Activated T-helper 2 cell treated with anti-CD3 and anti-CD28 coated beads, Interferon-gamma antibody, Interleukin-2, Interleukin-4, amounts not matched to agents 10 μg/mL and 5 μg/mL and 100 μg/mL, durations not matched to agents 14 hours and 24 hours and 36 hours (primary cell): ENCODE data around the gene SLIT1. TPM values are rescaled to one million over a fixed set of nuclear protein-coding genes. Genes with fewer than 3 reads are reported as not detected.

Experiments used
- DNase-seq: peaks from one replicate; pipeline ENCODE4 v3.0.0; 2021; ENCODE audit warnings: low spot score
- H3K27ac Mint-ChIP-seq: one replicate; pipeline ENCODE4 v1.8.0; 2021; ENCODE audit warnings: mixed read lengths
- H3K27me3 Mint-ChIP-seq: one replicate; pipeline ENCODE4 v1.8.0; 2021; ENCODE audit warnings: low read depth, mixed read lengths
- H3K36me3 Mint-ChIP-seq: one replicate; pipeline ENCODE4 v1.8.0; 2021; ENCODE audit warnings: low read depth, mixed read lengths
- H3K4me1 Mint-ChIP-seq: one replicate; pipeline ENCODE4 v1.8.0; 2021; ENCODE audit warnings: low read depth, mixed read lengths
- H3K4me3 Mint-ChIP-seq: one replicate; pipeline ENCODE4 v1.8.0; 2021; ENCODE audit warnings: low read depth, mild to moderate bottlenecking, moderate library complexity, mixed read lengths
- H3K9me3 Mint-ChIP-seq: one replicate; pipeline ENCODE4 v1.8.0; 2021; ENCODE audit warnings: mixed read lengths
- intact Hi-C: fragments of 100-400 bp; cut with micrococcal nuclease; formaldehyde crosslinking; loops from one replicate; pipeline ENCODE4 v1.15.1; 2023
- total RNA-seq: library from RNA; stranded (reverse); gene quantifications from 2 replicates; pipeline ENCODE4 v1.2.3, GENCODE V29; 2022

Gene SLIT1
- total RNA-seq, 1 donor from 2014 or later = 0.21 TPM

DNA sequence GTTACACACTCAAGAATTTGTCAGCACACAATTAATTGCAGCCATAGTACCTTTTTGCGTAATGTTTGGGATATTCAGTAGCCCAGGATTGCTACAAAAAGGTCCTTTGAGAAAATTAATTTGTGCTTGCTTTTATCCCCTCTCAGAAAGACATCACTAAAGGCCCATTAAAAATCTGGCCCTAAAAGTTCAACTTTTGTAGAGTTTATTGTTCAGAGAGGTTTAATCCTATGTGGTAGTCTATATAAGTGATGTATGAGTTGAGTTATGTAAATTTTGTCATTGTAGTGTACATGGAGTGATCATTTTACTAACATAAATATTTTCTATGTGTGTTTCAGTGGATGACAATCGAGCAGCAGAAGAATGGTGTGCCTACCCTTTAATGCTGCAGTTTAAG is 227.7 kb downstream of the SLIT1 start:
- Mint-ChIP-seq H3K36me3 (peaks cover 38% of the 10 kb centered on the region), H3K27me3 (no peaks in the 10 kb centered on the region), H3K4me3 (no peak overlapping the region), H3K9me3 (no peaks in the 10 kb centered on the region), H3K4me1 (peaks cover 20% of the 10 kb centered on the region), H3K27ac (no peak overlapping the region)
- intact Hi-C loops = no loop called here
- no peak for DNase-seq

GRCh38 chr10:96955794-96956193 is 230.0 kb downstream of the SLIT1 start:
- Mint-ChIP-seq H3K36me3 (peaks cover 41% of the 10 kb centered on the region), H3K27ac (no peak overlapping the region), H3K4me1 (peaks cover 8% of the 10 kb centered on the region), H3K27me3 (no peaks in the 10 kb centered on the region), H3K4me3 (no peak overlapping the region), H3K9me3 (no peaks in the 10 kb centered on the region)
- no peak for DNase-seq
- intact Hi-C loops = no loop called here

DNA sequence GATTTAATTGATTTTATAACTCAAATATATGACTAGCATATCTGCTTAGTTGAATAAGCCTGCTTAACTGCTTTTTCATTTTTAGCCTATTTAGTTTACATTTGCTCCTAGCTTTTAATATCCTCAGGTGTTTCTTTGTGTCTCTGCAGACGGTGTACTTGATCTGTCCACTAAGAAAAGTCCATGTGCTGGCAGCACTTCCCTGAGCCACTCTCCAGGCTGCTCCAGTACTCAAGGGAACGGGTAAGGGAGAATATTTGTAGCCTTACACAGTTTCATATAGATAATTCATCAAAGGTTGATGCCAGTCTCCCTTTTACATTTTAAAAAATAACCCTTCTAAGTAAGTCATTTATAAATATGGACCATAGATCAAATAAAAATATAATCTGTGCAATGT is 233.8 kb downstream of the SLIT1 start:
- Mint-ChIP-seq H3K4me3 (no peak overlapping the region), H3K27ac (no peak overlapping the region), H3K9me3 (no peaks in the 10 kb centered on the region), H3K4me1 (peaks cover 11% of the 10 kb centered on the region), H3K36me3 (peaks cover 43% of the 10 kb centered on the region), H3K27me3 (no peaks in the 10 kb centered on the region)
- DNase-seq = no peak
- intact Hi-C loops = no loop called here

GRCh38 chr10:96949039-96949683 is 236.6 kb downstream of the SLIT1 start:
- no peak overlapping the region for H3K27ac Mint-ChIP-seq
- no peak for DNase-seq
- no peaks in the 10 kb centered on the region for H3K9me3 Mint-ChIP-seq
- H3K4me3 Mint-ChIP-seq = no peak overlapping the region
- intact Hi-C loops = no loop called here
- H3K36me3 Mint-ChIP-seq = peaks cover 30% of the 10 kb centered on the region
- no peaks in the 10 kb centered on the region for H3K27me3 Mint-ChIP-seq
- peaks cover 15% of the 10 kb centered on the region for H3K4me1 Mint-ChIP-seq

Other genes starting within 250 kb of the SLIT1 start
- 25.3 and 29.9 TPM in 2 replicates for gene ARHGAP19, start 106.7 kb upstream of the SLIT1 start, total RNA-seq
- 2.9 and 3.4 TPM in 2 replicates for gene FRAT1, start 133.3 kb upstream of the SLIT1 start, total RNA-seq
- 10.4 and 10.6 TPM in 2 replicates for gene FRAT2, start 148.8 kb upstream of the SLIT1 start, total RNA-seq
- 69.8 and 70.1 TPM in 2 replicates for gene RRP12, start 215.4 kb upstream of the SLIT1 start, total RNA-seq
- 877 and 885 TPM in 2 replicates for gene PGAM1, start 240.2 kb upstream of the SLIT1 start, total RNA-seq